B cell (primary cell): ENCODE results near the gene BNIP2. TPM values are rescaled to one million over a fixed set of nuclear protein-coding genes. Genes with fewer than 3 reads are reported as not detected.

ENCODE experiments used
- ATAC-seq: fragments of 200-7000 bp; cut with Tn5 transposase; one replicate; pipeline ENCODE4 v1.10.0; 2021; ENCODE audit warnings: low read depth, mild to moderate bottlenecking, moderate number of reproducible peaks, moderate library complexity
- CTCF ChIA-PET: fragments of 350-600 bp; sonication (Branson Sonifier 250); formaldehyde crosslinking; loops from one replicate; lab custom pipeline; 2021; ENCODE audit warnings: antibody characterized with exemption, inconsistent platforms; lab: Charles Lee
- POLR2A ChIA-PET: fragments of 350-600 bp; sonication (Branson Sonifier 250); formaldehyde crosslinking; loops from one replicate; lab custom pipeline; 2021; ENCODE audit warnings: antibody characterized with exemption; lab: Charles Lee
- DNase-seq: peaks from one replicate; pipeline ENCODE4 v3.0.0; 2013
- H2AFZ ChIP-seq: 2 replicates; pipeline ENCODE4 v1.6.1; 2012; ENCODE audit warnings: mild to moderate bottlenecking, low read depth, low read length; ENCODE audit not compliant: insufficient read depth, poor library complexity, severe bottlenecking
- H3K27ac ChIP-seq, 2 donors: 1 replicate in 1 of 2; 2 replicates in 1 of 2; pipeline ENCODE4 v1.5.1; 2012 to 2013; ENCODE audit warnings: low read length in 2 of 2, mild to moderate bottlenecking in 2 of 2, moderate library complexity in 1 of 2
- H3K27me3 ChIP-seq, 4 experiments: fragments of 200-600 bp in 1 of 4; sonication (generic) in 1 of 4; replicated peaks in 1 of 4; 1 replicate in 2 of 4; 2 replicates in 2 of 4; pipeline versions ENCODE4 v1.6.1 to v1.7.0; 2013 to 2016; ENCODE audit warnings: low read length in 3 of 4, mild to moderate bottlenecking in 2 of 4, mixed read lengths in 1 of 4, moderate library complexity in 1 of 4; ENCODE audit not compliant: insufficient read depth in 4 of 4, control insufficient read depth in 3 of 4; ENCODE audit errors: control extremely low read depth in 1 of 4
- H3K36me3 ChIP-seq, 2 experiments: replicated peaks in 1 of 2; 1 replicate in 1 of 2; 2 replicates in 1 of 2; pipeline versions ENCODE4 v1.6.1 to v1.7.1; 2013; ENCODE audit warnings: low read length in 1 of 2; ENCODE audit not compliant: insufficient read depth in 2 of 2, control insufficient read depth in 1 of 2; ENCODE audit errors: control extremely low read depth in 1 of 2, extremely low read depth in 1 of 2
- H3K4me1 ChIP-seq, 2 donors: fragments of 200-600 bp in 1 of 2; sonication (generic) in 1 of 2; 1 replicate in 1 of 2; 2 replicates in 1 of 2; pipeline versions ENCODE4 v1.5.1 to v1.6.1; 2013 to 2017; ENCODE audit warnings: low read length in 2 of 2; ENCODE audit not compliant: control insufficient read depth in 2 of 2, insufficient read depth in 2 of 2
- H3K4me2 ChIP-seq: replicated peaks from 2 replicates; pipeline ENCODE3; 2012; ENCODE audit warnings: mild to moderate bottlenecking, low read depth, low read length; ENCODE audit not compliant: poor library complexity, severe bottlenecking
- H3K4me3 ChIP-seq, 5 experiments: fragments of 200-600 bp in 1 of 5; sonication (generic) in 1 of 5; 1 replicate in 3 of 5; 2 replicates in 2 of 5; pipeline versions ENCODE4 v1.5.1 to v1.7.0; 2011 to 2016; ENCODE audit warnings: low read length in 4 of 5, mild to moderate bottlenecking in 4 of 5, low read depth in 2 of 5, control low read depth in 1 of 5, moderate library complexity in 1 of 5; ENCODE audit not compliant: insufficient read depth in 1 of 5; ENCODE audit errors: control extremely low read depth in 1 of 5, extremely low read depth in 1 of 5
- H3K79me2 ChIP-seq: fragments of 200-600 bp; sonication (generic); one replicate; pipeline ENCODE4 v1.6.0; 2016; ENCODE audit warnings: low read length; ENCODE audit not compliant: control insufficient read depth, insufficient read depth
- H3K9ac ChIP-seq: fragments of 200-600 bp; sonication (generic); 2 replicates; pipeline ENCODE4 v1.6.1; 2017; ENCODE audit warnings: mild to moderate bottlenecking, low read length, moderate library complexity
- H3K9me3 ChIP-seq, 3 donors: one replicate each; pipeline versions ENCODE4 v1.6.1 to v1.7.1; 2013; ENCODE audit warnings: low read length in 2 of 3; ENCODE audit not compliant: control insufficient read depth in 2 of 3, insufficient read depth in 1 of 3; ENCODE audit errors: control extremely low read depth in 1 of 3
- H4K20me1 ChIP-seq: 2 replicates; pipeline ENCODE4 v1.6.0; 2012; ENCODE audit warnings: mild to moderate bottlenecking, low read length; ENCODE audit not compliant: insufficient read depth, control insufficient read depth, poor library complexity, severe bottlenecking
- H3K27ac Mint-ChIP-seq: one replicate; pipeline ENCODE4 v1.8.0; 2021; ENCODE audit warnings: mixed read lengths
- H3K27me3 Mint-ChIP-seq: one replicate; pipeline ENCODE4 v1.8.0; 2021; ENCODE audit warnings: mixed read lengths
- H3K4me1 Mint-ChIP-seq: one replicate; pipeline ENCODE4 v1.8.0; 2021; ENCODE audit warnings: mixed read lengths
- H3K4me3 Mint-ChIP-seq: one replicate; pipeline ENCODE4 v1.8.0; 2021; ENCODE audit warnings: mixed read lengths
- H3K9me3 Mint-ChIP-seq: one replicate; pipeline ENCODE4 v1.8.0; 2022; ENCODE audit warnings: mixed read lengths; ENCODE audit not compliant: insufficient read depth
- EZH2 ChIP-seq: IDR thresholded peaks from 2 replicates; pipeline ENCODE4 v1.6.1; 2012; ENCODE audit warnings: borderline replicate concordance, low read depth, mild to moderate bottlenecking, moderate library complexity, low read length; ENCODE audit not compliant: insufficient read depth, poor library complexity, severe bottlenecking
- WGBS: methylation state at CpG from one replicate; pipeline ENCODE4 v1.1.5; 2013; ENCODE audit warnings: missing lambda C conversion rate; ENCODE audit not compliant: insufficient coverage; 5-methylcytosine and 5-hydroxymethylcytosine counted together
- intact Hi-C: fragments of 100-400 bp; cut with micrococcal nuclease; formaldehyde crosslinking; loops from one replicate; pipeline ENCODE4 v1.10.0; 2022
- polyA plus RNA-seq: library from polyadenylated mRNA; depleted of rRNA; stranded (reverse); fragments of >200 nt; gene quantifications from 2 replicates; pipeline ENCODE4 v1.2.3, GENCODE V29; 2012
- total RNA-seq, 2 donors: library from RNA; stranded (reverse); fragments of 120-200 nt in 1 of 2; gene quantifications; 1 replicate in 1 of 2; 2 replicates in 1 of 2; pipeline versions ENCODE4 v1.2.3 to v1.2.4, GENCODE V29; 2013 to 2022
- TF ChIP-seq, protein P1 (sequence below): fragments of 200-600 bp; IDR thresholded peaks from one replicate; pipeline ENCODE4 v1.8.0; 2022; ENCODE audit warnings: antibody characterized with exemption, mild to moderate bottlenecking

The BNIP2 gene
- total and polyA plus RNA-seq, 2 donors (not counting 1 experiment from before 2014, with no cell fraction given): 21.3 to 91.2 TPM

DNA sequence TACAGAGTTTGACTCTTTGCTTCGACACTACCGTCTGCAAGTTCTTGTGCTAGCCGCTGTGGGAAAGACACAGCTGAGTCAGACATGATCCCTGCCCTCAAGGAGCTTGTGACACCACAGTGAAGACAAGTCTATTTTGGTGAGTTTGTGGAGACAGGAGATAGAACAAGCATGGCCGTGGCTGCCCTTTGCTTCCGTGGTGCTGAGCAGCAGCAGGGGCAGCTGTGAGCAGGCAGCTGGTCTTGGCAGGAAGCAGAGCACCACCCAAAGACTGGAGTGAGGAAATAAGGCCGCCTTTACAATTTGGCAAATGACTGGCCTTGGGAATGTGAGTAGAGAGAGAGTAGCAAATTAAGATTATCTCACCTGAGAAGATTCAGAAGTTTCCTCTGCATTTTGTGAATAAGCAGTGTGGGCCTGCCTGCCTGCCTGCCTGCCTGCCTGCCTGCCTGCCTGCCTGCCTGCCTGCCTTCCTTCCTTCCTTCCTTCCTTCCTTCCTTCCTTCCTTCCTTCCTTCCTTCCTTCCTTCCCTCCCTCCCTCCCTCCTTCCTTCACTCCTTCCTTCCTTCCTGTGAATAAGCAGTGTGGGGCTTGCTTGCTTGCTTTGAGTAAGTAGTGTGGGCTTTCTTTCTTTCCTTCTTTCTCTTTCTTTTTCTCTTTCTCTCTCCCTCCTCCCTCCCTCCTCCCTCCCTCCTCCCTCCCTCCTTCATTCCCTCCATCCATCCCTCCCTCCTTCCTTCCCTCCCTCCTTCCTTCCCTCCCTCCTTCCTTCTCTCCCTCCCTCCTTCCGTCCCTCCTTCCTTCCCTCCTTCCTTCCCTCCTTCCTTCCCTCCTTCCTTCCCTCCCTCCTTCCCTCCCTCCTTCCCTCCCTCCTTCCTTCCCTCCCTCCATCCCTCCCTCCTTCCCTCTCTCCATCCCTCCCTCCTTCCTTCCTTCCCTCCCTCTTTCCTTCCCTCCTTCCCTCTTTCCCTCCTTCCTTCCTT, 79.1 kb downstream of the BNIP2 start:
- Histone ChIP-seq H3K4me3 (no peak overlapping the region), H3K27ac (no peak overlapping the region), H3K4me1 (peaks cover 7% of the 10 kb centered on the region in 2 donors), H3K4me2 (no peak overlapping the region), H3K9me3 (peaks cover 0 to 6% (median 0%) of the 10 kb centered on the region in 3 donors), H3K9ac (no peak overlapping the region), H4K20me1 (no peaks in the 10 kb centered on the region), H3K27me3 (peaks cover 0 to 5% (median 2%) of the 10 kb centered on the region in 4 experiments), H3K36me3 (no peaks in the 10 kb centered on the region), H2AFZ (no peak overlapping the region), H3K79me2 (no peaks in the 10 kb centered on the region)
- POLR2A ChIA-PET: no interaction called here
- TF ChIP-seq EZH2: no peak
- TF ChIP-seq, protein P1, sequence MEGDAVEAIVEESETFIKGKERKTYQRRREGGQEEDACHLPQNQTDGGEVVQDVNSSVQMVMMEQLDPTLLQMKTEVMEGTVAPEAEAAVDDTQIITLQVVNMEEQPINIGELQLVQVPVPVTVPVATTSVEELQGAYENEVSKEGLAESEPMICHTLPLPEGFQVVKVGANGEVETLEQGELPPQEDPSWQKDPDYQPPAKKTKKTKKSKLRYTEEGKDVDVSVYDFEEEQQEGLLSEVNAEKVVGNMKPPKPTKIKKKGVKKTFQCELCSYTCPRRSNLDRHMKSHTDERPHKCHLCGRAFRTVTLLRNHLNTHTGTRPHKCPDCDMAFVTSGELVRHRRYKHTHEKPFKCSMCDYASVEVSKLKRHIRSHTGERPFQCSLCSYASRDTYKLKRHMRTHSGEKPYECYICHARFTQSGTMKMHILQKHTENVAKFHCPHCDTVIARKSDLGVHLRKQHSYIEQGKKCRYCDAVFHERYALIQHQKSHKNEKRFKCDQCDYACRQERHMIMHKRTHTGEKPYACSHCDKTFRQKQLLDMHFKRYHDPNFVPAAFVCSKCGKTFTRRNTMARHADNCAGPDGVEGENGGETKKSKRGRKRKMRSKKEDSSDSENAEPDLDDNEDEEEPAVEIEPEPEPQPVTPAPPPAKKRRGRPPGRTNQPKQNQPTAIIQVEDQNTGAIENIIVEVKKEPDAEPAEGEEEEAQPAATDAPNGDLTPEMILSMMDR: no peak
- Mint-ChIP-seq H3K4me1 (peaks cover 14% of the 10 kb centered on the region), H3K4me3 (no peak overlapping the region), H3K9me3 (no peaks in the 10 kb centered on the region), H3K27me3 (peaks cover 18% of the 10 kb centered on the region), H3K27ac (no peak overlapping the region)
- 93% methylated on average over 6 of the region's 7 CpGs for WGBS
- no peak for ATAC-seq
- CTCF ChIA-PET: no interaction called here
- intact Hi-C loops: no loop called here
- DNase-seq: no peak

Other genes starting within 250 kb of the BNIP2 start
- not detected in 2 replicates for gene GCNT3, start 77.5 kb downstream of the BNIP2 start, total RNA-seq
- gene GCNT3, start 77.5 kb downstream of the BNIP2 start, polyA plus RNA-seq: not detected in 2 replicates
- gene GTF2A2, start 31.8 kb downstream of the BNIP2 start, total RNA-seq: 39.7 and 41.5 TPM in 2 replicates
- 60.0 and 66.1 TPM in 2 replicates for gene GTF2A2, start 31.8 kb downstream of the BNIP2 start, polyA plus RNA-seq